ENCODE data around the gene LARP1. TPM values are rescaled to one million over a fixed set of nuclear protein-coding genes. Genes with fewer than 3 reads are reported as not detected.

Gene LARP1
- polyA plus RNA-seq, 2 of the 4 experiments (the other 2 are of a cell fraction), result 87.0 to 112 TPM

GRCh38 chr5:154766558-154767281, 11.5 kb downstream of the LARP1 start:
- ChIA-PET POLR2A (interaction anchor here (0.5 to 1.5 kb wide), 2 partner anchors 8 to 84 kb away, joined by 3 read pairs; no protein-coding TSS in a partner anchor), CTCF (interaction anchor here (0.6 to 1.0 kb wide), 2 partner anchors 8 to 56 kb away, joined by 3 read pairs; no protein-coding TSS in a partner anchor)
- H3K9me3 ChIP-seq, result no peaks in the 10 kb centered on the region
- DNase-seq (ENCODE audit: low read depth in 1 of 2, low spot score in 1 of 2) (no peak), FAIRE-seq (no peak), ATAC-seq (no peak)
- peaks cover 60% of the 10 kb centered on the region for H3K4me1 ChIP-seq
- H3K4me2 ChIP-seq, result no peak overlapping the region
- no peak for TF ChIP-seq ZSCAN20 (CRISPR knock-in tag; IDR thresholded peaks at IDR 0.05)
- no peak for TF ChIP-seq TFCP2L1 (CRISPR knock-in tag; IDR thresholded peaks at IDR 0.05)
- TF ChIP-seq, protein P1, sequence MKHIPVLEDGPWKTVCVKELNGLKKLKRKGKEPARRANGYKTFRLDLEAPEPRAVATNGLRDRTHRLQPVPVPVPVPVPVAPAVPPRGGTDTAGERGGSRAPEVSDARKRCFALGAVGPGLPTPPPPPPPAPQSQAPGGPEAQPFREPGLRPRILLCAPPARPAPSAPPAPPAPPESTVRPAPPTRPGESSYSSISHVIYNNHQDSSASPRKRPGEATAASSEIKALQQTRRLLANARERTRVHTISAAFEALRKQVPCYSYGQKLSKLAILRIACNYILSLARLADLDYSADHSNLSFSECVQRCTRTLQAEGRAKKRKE (CRISPR knock-in tag; IDR thresholded peaks at IDR 0.05; ENCODE audit: low read depth), result no peak
- no peak for TF ChIP-seq EHMT2 (IDR thresholded peaks at IDR 0.05; ENCODE audit: low read depth)
- no peak overlapping the region for H3K27ac ChIP-seq
- no peak overlapping the region for H3K4me3 ChIP-seq
- WGBS (ENCODE audit: missing lambda C conversion rate), result 87% methylated on average over 3 of the region's 3 CpGs

- Histone ChIP-seq H3K4me2 (no peak overlapping the region), H3K4me3 (no peak overlapping the region), H3K27ac (no peak overlapping the region), H3K9me3 (no peaks in the 10 kb centered on the region), H3K4me1 (peaks cover 61% of the 10 kb centered on the region)
- 77% methylated on average over 2 of the region's 2 CpGs for WGBS (ENCODE audit: missing lambda C conversion rate)
- FAIRE-seq (no peak), DNase-seq (ENCODE audit: low read depth in 1 of 2, low spot score in 1 of 2) (no peak), ATAC-seq (no peak)
- TF ChIP-seq ZC3H11A (IDR thresholded peaks at IDR 0.05) (no peak), KDM1A (IDR thresholded peaks at IDR 0.05; ENCODE audit: low read depth) (no peak), MYC (IDR thresholded peaks at IDR 0.05; ENCODE audit: borderline replicate concordance, low read length) (no peak), POLR2A (IDR thresholded peaks at IDR 0.05; ENCODE audit: low read length) (no peak), CHD4 (IDR thresholded peaks at IDR 0.05; ENCODE audit: borderline replicate concordance) (no peak), ESRRA (IDR thresholded peaks at IDR 0.05; ENCODE audit: borderline replicate concordance, low read length) (no peak), HOXB13 (CRISPR knock-in tag; IDR thresholded peaks at IDR 0.05; ENCODE audit: low read depth) (no peak), CTCF (IDR thresholded peaks at IDR 0.05) (no peak), HMGXB4 (CRISPR knock-in tag; IDR thresholded peaks at IDR 0.05; ENCODE audit: borderline replicate concordance) (no peak), SREBF2 (IDR thresholded peaks at IDR 0.05) (no peak), POLR2AphosphoS2 (conservative IDR thresholded peaks at IDR 0.05; ENCODE audit: low read length) (no peak), EHMT2 (IDR thresholded peaks at IDR 0.05; ENCODE audit: low read depth) (no peak), EHF (CRISPR knock-in tag; IDR thresholded peaks at IDR 0.05) (no peak), HEYL (CRISPR knock-in tag; IDR thresholded peaks at IDR 0.05) (no peak)
- TF ChIP-seq, protein P2, sequence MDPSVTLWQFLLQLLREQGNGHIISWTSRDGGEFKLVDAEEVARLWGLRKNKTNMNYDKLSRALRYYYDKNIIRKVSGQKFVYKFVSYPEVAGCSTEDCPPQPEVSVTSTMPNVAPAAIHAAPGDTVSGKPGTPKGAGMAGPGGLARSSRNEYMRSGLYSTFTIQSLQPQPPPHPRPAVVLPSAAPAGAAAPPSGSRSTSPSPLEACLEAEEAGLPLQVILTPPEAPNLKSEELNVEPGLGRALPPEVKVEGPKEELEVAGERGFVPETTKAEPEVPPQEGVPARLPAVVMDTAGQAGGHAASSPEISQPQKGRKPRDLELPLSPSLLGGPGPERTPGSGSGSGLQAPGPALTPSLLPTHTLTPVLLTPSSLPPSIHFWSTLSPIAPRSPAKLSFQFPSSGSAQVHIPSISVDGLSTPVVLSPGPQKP (IDR thresholded peaks at IDR 0.05; ENCODE audit: low read depth, low read length), result no peak
- TF ChIP-seq, protein P3, sequence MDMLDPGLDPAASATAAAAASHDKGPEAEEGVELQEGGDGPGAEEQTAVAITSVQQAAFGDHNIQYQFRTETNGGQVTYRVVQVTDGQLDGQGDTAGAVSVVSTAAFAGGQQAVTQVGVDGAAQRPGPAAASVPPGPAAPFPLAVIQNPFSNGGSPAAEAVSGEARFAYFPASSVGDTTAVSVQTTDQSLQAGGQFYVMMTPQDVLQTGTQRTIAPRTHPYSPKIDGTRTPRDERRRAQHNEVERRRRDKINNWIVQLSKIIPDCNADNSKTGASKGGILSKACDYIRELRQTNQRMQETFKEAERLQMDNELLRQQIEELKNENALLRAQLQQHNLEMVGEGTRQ (IDR thresholded peaks at IDR 0.05), result no peak
- TF ChIP-seq, protein P1 (CRISPR knock-in tag; IDR thresholded peaks at IDR 0.05; ENCODE audit: low read depth), result no peak
- ChIA-PET CTCF (interaction anchor here (0.9 to 1.0 kb wide), 2 partner anchors 56 to 117 kb away, joined by 3 to 4 read pairs; no protein-coding TSS in a partner anchor), POLR2A (interaction anchor here (1.2 to 1.5 kb wide), 2 partner anchors 9 to 91 kb away, joined by 3 read pairs; partner anchors contain the start of gene CNOT8)
Measured at GRCh38 chr5:154767576-154767975, 12.4 kb downstream of the LARP1 start.

Data from A549 (cell line).